Measurements from ENCODE around the gene GGCT. TPM values are rescaled to one million over a fixed set of nuclear protein-coding genes. Genes with fewer than 3 reads are reported as not detected.
"Not testable (repeated sequence)": the region's sequence is repeated elsewhere in the genome, so short reads cannot be mapped to it uniquely, and the experiment has no call there.

Gene GGCT
- total RNA-seq, 2 experiments from 2014 or later, result 83.0 to 83.8 TPM

DNA sequence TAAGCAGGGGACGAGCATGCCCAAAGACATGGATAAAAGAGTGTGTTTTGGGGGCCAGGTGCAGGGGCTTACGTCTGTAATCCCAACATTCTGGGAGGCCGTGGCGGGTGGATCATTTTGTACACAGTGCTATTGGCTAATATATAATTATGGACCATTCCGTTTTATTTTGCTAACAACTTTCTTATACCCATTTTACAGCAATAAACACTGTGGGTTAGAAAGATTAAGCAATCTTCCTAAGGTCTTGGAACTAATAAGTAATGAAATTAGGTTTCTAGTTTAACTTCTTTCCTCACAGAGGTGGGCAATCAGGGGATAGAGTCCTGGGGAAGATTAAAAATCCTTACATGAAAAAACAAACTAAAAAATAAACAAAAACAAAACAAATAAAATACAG is 3.4 kb downstream of the GGCT start:
- Mint-ChIP-seq H3K27me3 (ENCODE audit: low read depth) (no peaks in the 10 kb centered on the region), H3K36me3 (ENCODE audit: low read depth) (peaks cover 51% of the 10 kb centered on the region), H3K27ac (no peak overlapping the region), H3K4me1 (ENCODE audit: low read depth) (peaks cover 38% of the 10 kb centered on the region), H3K9me3 (no peaks in the 10 kb centered on the region), H3K4me3 (no peak overlapping the region)
- no peak for DNase-seq
- CTCF ChIA-PET, result no interaction called here
- intact Hi-C loops (cut with micrococcal nuclease), result loop anchor here (10.0 kb wide), 1 partner anchor 1994 kb away; the partner anchor contains the start of genes AVL9 and LSM5

DNA sequence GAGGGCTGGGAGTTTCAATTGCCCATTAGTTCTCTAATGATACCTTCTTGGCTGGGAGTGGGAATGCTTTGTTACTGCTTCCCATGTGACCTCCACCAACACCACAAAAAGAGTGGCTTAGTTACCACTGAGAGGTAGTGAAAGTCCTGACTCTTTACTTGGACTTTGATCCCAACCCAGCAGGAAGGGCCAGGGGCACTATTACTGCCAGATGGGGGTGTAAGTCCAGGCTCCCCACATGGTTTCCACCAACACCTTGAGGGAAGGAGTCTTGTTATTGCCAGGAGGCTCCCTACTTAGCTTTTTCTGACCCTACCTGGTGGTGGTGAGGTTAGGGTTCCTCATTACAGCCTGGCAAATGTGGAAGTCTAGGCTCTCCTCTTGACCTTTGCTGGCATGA is 11.4 kb downstream of the GGCT start:
- intact Hi-C loops (cut with micrococcal nuclease), result no loop called here
- H3K27me3 Mint-ChIP-seq (ENCODE audit: low read depth), result peaks cover 7% of the 10 kb centered on the region
- H3K27ac Mint-ChIP-seq, result no peak overlapping the region
- DNase-seq, result no peak
- H3K4me3 Mint-ChIP-seq, result no peak overlapping the region
- no peaks in the 10 kb centered on the region for H3K4me1 Mint-ChIP-seq (ENCODE audit: low read depth)
- H3K9me3 Mint-ChIP-seq, result peaks cover 23% of the 10 kb centered on the region
- CTCF ChIA-PET, result no interaction called here
- peaks cover 22% of the 10 kb centered on the region for H3K36me3 Mint-ChIP-seq (ENCODE audit: low read depth)

DNA sequence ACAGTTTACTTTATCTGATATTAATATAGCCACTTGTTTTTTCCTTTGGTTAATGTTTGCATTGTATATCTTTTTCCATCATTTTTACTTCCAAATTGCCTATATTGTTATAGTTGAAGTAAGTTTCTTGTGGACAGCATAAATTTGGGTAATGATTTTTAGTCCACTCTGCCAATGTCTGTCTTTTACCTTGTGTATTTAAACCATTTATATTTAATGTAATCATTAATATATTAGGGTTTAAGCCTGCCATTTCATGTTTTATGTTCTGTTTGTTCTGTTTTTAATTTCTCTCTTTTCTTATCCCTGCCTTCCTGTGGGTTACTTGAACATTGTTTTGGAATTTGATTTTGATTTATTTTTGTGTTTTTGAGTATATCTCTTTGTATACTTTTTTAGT is 13.2 kb downstream of the GGCT start:
- Mint-ChIP-seq H3K27ac (no peak overlapping the region), H3K4me3 (no peak overlapping the region), H3K27me3 (ENCODE audit: low read depth) (peaks cover 7% of the 10 kb centered on the region), H3K9me3 (peaks cover 23% of the 10 kb centered on the region), H3K36me3 (ENCODE audit: low read depth) (peaks cover 14% of the 10 kb centered on the region), H3K4me1 (ENCODE audit: low read depth) (no peaks in the 10 kb centered on the region)
- DNase-seq, result no peak
- CTCF ChIA-PET, result no interaction called here
- intact Hi-C loops (cut with micrococcal nuclease), result no loop called here

DNA sequence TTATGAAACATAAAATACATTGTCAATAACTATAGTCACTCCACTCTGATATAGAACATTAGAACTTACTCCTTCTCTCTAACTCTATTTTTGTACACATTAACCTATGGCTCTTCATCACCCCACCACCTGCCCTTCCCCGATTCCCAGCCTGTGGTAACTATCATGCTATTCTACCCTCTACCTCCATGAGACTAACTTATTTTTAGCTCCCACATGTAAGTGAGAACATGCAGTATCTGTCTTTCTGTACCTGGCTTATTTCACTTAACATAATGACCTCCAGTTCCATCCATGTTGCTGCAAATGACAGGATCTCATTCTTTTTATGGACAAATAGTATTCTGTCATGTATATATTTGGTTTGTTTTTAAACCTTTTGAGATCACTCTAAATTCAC is 17.3 kb downstream of the GGCT start:
- Mint-ChIP-seq H3K27ac (no peak overlapping the region), H3K27me3 (ENCODE audit: low read depth) (peaks cover 3% of the 10 kb centered on the region), H3K4me3 (no peak overlapping the region), H3K36me3 (ENCODE audit: low read depth) (no peaks in the 10 kb centered on the region), H3K9me3 (peaks cover 14% of the 10 kb centered on the region), H3K4me1 (ENCODE audit: low read depth) (no peaks in the 10 kb centered on the region)
- intact Hi-C loops (cut with micrococcal nuclease), result no loop called here
- CTCF ChIA-PET, result no interaction called here
- DNase-seq, result no peak

DNA sequence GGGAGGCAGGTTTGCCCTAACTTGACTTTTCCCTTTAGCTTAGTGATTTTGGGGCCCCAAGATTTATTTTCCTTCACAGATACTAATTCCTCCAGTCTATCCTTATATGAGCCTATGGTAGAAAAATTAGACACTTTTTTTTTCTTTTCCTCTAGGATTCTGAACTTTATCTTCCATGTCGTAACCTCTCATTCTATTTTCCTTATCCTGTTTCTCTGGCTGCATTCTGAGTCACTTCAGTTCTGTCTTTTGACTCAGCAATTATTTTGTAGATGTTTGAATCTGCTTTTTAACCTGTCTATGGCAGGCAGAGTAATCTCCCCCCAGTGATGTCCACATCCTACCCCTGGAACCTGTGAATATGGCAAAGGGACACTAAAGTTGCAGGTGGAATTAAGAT is 19.0 kb downstream of the GGCT start:
- no peak for DNase-seq
- H3K9me3 Mint-ChIP-seq, result no peaks in the 10 kb centered on the region
- CTCF ChIA-PET, result no interaction called here
- no peaks in the 10 kb centered on the region for H3K4me1 Mint-ChIP-seq (ENCODE audit: low read depth)
- no peak overlapping the region for H3K4me3 Mint-ChIP-seq
- H3K27me3 Mint-ChIP-seq (ENCODE audit: low read depth), result no peaks in the 10 kb centered on the region
- intact Hi-C loops (cut with micrococcal nuclease), result no loop called here
- H3K27ac Mint-ChIP-seq, result no peak overlapping the region
- H3K36me3 Mint-ChIP-seq (ENCODE audit: low read depth), result no peaks in the 10 kb centered on the region

DNA sequence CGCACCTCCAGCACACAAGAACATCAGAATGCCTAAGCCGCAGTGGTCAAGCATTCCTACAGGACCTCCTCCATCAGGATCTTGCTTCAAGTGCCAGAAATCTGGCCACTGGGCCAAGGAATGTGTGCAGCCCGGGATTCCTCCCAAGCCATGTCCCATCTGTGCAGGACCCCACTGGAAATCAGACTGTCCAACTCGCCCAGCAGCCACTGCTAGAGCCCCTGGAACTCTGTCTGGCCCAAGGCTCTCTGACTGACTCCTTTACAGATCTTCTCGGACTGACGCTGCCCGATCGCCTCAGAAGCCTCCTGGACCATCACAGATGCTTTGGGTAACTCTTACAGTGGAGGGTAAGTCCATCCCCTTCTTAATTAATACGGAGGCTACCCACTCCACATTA is 23.2 kb downstream of the GGCT start:
- H3K4me3 Mint-ChIP-seq; H3K27me3 Mint-ChIP-seq (ENCODE audit: low read depth); intact Hi-C loops (cut with micrococcal nuclease); H3K36me3 Mint-ChIP-seq (ENCODE audit: low read depth); CTCF ChIA-PET; H3K9me3 Mint-ChIP-seq; H3K27ac Mint-ChIP-seq; DNase-seq: not testable (repeated sequence)
- peaks cover 26% of the 10 kb centered on the region for H3K4me1 Mint-ChIP-seq (ENCODE audit: low read depth)

DNA sequence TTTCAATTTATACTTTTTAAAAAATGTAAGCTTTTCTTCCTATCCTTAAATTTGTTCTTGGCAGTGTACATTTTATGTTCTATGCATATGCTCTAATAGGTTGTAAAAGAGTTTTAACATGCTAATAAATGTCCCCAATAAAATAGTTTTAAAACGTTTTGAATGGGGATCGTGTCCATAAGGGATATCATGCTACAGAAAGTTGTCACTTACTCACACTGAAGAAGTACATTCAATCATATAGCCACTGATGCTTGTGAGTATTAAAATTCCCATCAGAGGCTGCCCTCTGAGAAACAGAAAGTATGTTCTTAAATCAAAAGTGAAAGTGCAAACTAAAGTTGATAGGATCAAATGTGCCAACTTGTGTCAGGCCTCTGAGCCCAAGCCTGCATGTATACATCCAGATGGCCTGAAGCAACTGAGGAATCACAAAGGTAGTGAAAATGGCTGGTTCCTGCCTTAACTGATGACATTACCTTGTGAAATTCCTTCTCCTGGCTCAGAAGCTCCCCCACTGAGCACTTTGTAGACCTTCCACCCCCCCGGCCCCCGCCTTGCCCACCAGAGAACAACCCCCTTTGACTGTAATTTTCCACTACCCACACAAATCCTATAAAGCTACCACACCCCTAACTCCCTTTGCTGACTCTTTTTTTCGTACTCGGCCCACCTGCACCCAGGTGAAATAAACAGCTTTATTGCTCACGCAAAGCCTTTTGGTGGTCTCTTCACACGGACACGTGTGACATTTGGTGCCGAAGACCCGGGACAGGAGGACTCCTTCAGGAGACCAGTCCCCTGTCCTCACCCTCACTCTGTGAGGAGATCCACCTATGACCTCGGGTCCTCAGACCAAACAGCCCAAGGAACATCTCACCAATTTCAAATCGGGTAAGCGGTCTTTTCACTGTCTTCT is 25.2 kb downstream of the GGCT start:
- peak overlapping the region; percentile 85 for H3K27ac Mint-ChIP-seq
- H3K27me3 Mint-ChIP-seq (ENCODE audit: low read depth), result no peaks in the 10 kb centered on the region
- CTCF ChIA-PET, result interaction anchor here (0.6 to 1.9 kb wide), 4 partner anchors 10 to 157 kb away, joined by 3 to 4 read pairs (median 4); no protein-coding TSS in a partner anchor
- peaks cover 45% of the 10 kb centered on the region for H3K4me1 Mint-ChIP-seq (ENCODE audit: low read depth)
- DNase-seq, result peak; percentile 54
- no peaks in the 10 kb centered on the region for H3K36me3 Mint-ChIP-seq (ENCODE audit: low read depth)
- intact Hi-C loops (cut with micrococcal nuclease), result loop anchor here (1.0 to 10.0 kb wide), 7 partner anchors 26 to 453 kb away; partner anchors contain the start of genes FKBP14, GARS1 and ZNRF2
- H3K9me3 Mint-ChIP-seq, result no peaks in the 10 kb centered on the region
- H3K4me3 Mint-ChIP-seq, result peak overlapping the region; percentile 89

DNA sequence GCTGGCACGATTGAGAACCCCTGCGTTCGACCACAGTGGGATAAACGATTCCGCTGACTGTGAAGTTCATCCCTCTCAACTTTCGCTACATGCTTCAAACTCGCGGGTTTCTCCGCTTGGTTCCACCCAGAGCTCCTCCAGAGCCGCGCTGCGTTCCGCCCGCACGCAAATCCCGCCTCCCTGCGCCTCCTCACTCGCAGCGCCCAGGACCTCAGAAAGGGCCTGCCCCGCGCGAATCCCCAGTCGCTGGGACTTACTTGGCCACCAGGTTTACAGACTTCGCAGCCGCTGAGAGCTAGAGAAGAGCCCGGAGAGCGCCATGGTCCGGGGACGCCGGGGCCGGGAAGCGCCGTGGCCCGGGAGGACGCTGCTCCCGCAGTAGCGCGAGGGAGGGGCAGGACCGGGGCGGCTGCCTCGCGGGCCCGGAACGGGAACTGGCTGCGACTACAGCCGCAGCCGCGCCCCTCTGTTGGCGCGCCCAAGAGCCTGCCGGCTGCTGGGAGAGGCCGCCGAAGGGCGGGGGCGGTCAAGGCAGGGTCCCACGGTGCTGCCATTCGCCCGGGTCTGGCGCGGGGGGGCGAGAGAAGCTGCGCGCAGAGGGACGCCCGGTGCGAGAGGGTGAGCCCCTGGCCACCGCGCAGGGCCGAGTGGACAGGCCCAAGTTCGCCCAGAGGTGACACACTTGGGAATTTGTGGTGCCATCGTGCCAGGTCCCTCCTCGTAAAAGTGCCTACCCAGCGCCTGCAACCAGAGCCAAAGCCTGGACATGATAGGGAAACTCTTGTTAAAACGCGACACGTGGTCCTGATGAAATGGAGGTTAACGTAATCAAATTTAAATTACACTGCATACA is 26.1 kb downstream of the GGCT start, which contains the start of gene NOD1:
TSS of gene NOD1 (minus strand) at position 436 of the 853 bp plus-strand sequence. CDS start 21,863 bp downstream, outside the sequence.
- Mint-ChIP-seq H3K9me3 (no peaks in the 10 kb centered on the region), H3K27me3 (ENCODE audit: low read depth) (no peaks in the 10 kb centered on the region), H3K4me1 (ENCODE audit: low read depth) (peaks cover 52% of the 10 kb centered on the region), H3K27ac (peak within 1 kb of the TSS; percentile 87), H3K36me3 (ENCODE audit: low read depth) (no peaks in the 10 kb centered on the region), H3K4me3 (peak within 1 kb of the TSS; percentile 89)
- intact Hi-C loops (cut with micrococcal nuclease), result loop anchor here (1.0 to 10.0 kb wide), 7 partner anchors 27 to 452 kb away; partner anchors contain the start of genes FKBP14, GARS1 and ZNRF2
- peak; percentile 73 for DNase-seq
- CTCF ChIA-PET, result interaction anchor here (0.6 to 1.9 kb wide), 8 partner anchors 9 to 286 kb away, joined by 3 to 4 read pairs (median 3); no protein-coding TSS in a partner anchor

DNA sequence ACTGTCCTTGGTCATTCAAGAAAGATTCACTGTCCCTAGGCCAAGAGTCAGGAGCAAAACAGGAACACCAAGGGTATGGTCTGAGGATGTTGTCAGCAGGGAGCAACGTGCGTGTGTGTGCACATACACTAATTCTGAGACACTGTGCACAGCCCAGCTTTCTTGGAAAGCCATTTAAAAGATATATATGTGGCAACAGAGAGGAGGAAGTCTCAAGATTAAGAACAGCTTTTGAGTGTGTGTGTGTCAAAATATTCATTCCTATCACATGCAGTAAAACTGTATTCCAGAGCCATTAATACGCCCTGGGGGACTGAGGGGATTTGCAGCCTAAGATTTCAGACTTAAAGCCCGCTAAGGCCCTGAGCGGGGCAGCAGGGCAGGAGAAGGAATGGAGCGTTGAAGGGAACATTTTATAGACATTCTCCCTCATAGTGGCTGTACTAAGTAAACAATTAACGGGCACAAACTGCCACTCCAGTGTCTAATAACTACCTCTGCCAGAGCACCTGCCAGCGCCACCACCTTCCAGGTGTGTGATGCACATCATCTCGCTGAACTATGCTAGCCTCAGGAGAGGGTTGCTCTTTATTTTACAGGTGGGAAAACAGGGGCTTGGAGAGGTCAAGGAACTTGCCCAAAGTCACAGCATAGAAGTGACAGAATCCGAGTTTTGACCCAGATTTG is 28.0 kb downstream of the GGCT start:
- Mint-ChIP-seq H3K9me3 (no peaks in the 10 kb centered on the region), H3K4me3 (no peak overlapping the region), H3K27ac (no peak overlapping the region), H3K4me1 (ENCODE audit: low read depth) (peaks cover 64% of the 10 kb centered on the region), H3K36me3 (ENCODE audit: low read depth) (peaks cover 3% of the 10 kb centered on the region), H3K27me3 (ENCODE audit: low read depth) (no peaks in the 10 kb centered on the region)
- CTCF ChIA-PET, result no interaction called here
- DNase-seq, result no peak
- intact Hi-C loops (cut with micrococcal nuclease), result loop anchor here (5.0 to 10.0 kb wide), 2 partner anchors 144 to 312 kb away; no protein-coding TSS in a partner anchor

DNA sequence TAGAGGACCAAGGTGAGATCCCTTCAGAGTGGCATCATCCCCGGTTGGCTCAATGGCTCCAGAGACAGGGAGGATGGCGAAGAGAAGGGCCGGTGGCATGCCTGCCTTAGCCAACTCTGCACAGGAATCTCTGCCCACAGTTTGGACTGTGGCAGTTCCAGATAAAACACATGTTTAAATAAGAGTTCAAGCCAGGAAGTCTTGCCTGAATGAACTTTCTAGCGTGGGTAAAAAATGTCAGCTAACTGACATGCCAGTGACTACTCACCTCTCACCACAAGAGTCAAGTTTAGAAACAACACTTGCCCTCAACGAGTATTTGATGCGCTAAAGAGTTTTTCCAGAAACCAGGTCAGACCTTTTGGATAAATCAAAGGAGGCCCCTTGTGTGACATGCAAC is 29.0 kb downstream of the GGCT start:
- DNase-seq, result peak; percentile 17
- Mint-ChIP-seq H3K36me3 (ENCODE audit: low read depth) (peaks cover 3% of the 10 kb centered on the region), H3K27me3 (ENCODE audit: low read depth) (no peaks in the 10 kb centered on the region), H3K27ac (no peak overlapping the region), H3K4me3 (no peak overlapping the region), H3K9me3 (no peaks in the 10 kb centered on the region), H3K4me1 (ENCODE audit: low read depth) (peaks cover 73% of the 10 kb centered on the region)
- intact Hi-C loops (cut with micrococcal nuclease), result loop anchor here (5.0 to 10.0 kb wide), 2 partner anchors 143 to 311 kb away; no protein-coding TSS in a partner anchor
- CTCF ChIA-PET, result no interaction called here

DNA sequence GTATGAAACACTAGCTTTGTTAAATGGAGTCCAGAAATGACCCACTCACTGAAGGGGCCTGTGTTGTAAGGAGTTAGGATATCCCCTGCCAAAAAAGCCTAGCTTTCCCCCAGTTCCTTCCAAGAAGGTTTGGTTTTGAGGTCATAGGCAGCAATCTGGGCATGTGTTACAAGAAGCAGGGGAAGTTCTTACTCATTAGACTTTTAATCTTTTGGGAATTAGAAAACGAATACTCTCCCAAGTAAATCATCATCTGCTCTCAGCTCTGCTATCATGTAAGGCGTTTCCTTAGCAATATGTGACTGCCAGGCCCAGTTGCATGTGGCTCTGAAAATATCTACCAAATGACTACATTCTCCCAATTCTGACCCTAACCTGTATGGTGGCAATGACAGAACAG is 29.7 kb downstream of the GGCT start:
- Mint-ChIP-seq H3K4me3 (no peak overlapping the region), H3K27me3 (ENCODE audit: low read depth) (no peaks in the 10 kb centered on the region), H3K36me3 (ENCODE audit: low read depth) (peaks cover 3% of the 10 kb centered on the region), H3K27ac (peak overlapping the region; percentile 22), H3K4me1 (ENCODE audit: low read depth) (peaks cover 73% of the 10 kb centered on the region), H3K9me3 (no peaks in the 10 kb centered on the region)
- intact Hi-C loops (cut with micrococcal nuclease), result loop anchor here (5.0 to 10.0 kb wide), 2 partner anchors 143 to 310 kb away; no protein-coding TSS in a partner anchor
- no peak for DNase-seq
- CTCF ChIA-PET, result no interaction called here

Data from activated naive CD4-positive, alpha-beta T cell treated with anti-CD3 and anti-CD28 coated beads for 36 hours (primary cell).